ENCODE measurements around the gene TBX21.

DNA sequence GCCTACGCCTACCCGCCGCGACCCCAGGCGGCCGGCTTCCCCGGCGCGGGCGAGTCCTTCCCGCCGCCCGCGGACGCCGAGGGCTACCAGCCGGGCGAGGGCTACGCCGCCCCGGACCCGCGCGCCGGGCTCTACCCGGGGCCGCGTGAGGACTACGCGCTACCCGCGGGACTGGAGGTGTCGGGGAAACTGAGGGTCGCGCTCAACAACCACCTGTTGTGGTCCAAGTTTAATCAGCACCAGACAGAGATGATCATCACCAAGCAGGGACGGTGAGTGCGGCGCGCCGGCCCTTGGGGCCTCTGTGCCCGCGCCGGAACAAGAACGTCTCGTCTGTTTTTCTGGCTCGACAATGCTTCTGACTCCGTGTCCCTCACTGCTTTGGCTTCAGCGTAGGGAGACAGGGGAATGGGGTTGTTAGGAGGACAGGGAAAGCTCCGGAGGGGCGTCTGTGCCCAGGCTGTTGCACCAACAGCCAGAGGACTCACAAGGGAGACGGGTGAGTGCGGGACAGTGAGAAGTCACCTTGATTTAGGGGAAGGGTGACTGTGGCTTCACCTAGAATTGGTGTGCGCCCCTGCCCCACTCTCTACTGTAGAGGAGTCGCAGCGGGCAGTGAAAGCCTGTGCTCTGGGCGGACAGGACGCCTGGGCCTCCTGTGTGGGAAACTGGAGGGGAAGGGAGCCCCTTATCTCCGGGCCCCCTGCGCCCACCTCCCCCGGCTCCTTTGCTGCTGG, 806 bp downstream of the TBX21 start:
- TF ChIP-seq, protein P1, sequence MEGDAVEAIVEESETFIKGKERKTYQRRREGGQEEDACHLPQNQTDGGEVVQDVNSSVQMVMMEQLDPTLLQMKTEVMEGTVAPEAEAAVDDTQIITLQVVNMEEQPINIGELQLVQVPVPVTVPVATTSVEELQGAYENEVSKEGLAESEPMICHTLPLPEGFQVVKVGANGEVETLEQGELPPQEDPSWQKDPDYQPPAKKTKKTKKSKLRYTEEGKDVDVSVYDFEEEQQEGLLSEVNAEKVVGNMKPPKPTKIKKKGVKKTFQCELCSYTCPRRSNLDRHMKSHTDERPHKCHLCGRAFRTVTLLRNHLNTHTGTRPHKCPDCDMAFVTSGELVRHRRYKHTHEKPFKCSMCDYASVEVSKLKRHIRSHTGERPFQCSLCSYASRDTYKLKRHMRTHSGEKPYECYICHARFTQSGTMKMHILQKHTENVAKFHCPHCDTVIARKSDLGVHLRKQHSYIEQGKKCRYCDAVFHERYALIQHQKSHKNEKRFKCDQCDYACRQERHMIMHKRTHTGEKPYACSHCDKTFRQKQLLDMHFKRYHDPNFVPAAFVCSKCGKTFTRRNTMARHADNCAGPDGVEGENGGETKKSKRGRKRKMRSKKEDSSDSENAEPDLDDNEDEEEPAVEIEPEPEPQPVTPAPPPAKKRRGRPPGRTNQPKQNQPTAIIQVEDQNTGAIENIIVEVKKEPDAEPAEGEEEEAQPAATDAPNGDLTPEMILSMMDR (IDR thresholded peaks at IDR 0.05; ENCODE audit: borderline replicate concordance, extremely low read depth, low read length, poor library complexity, severe bottlenecking) = no peak
- TF ChIP-seq EZH2 (IDR thresholded peaks at IDR 0.05; ENCODE audit: borderline replicate concordance, low read depth, low read length, severe bottlenecking) = no peak

All from DND-41 (cell line).